Measurements from ENCODE around the gene PAK5.
A peak's percentile ranks its signal among the peaks of the same experiment; 100 is the strongest.

GRCh38 chr20:9617940-9618339 lies 220.9 kb downstream of the PAK5 start:
- TF ChIP-seq EZH2 (optimal IDR thresholded peaks at IDR 0.05; ENCODE audit: low read depth, low read length) (no peak), CTCF (IDR thresholded peaks at IDR 0.05; ENCODE audit: low read length) (peak; percentile 93), EZH2phosphoT487 (IDR thresholded peaks at IDR 0.05; ENCODE audit: low read length) (no peak)
